Uterus (tissue), 2 donors: ENCODE data around the gene MEF2C.

Experiments used
- CTCF ChIP-seq, 4 experiments: fragments of 200-600 bp in 2 of 4; fragments of 450-650 bp in 2 of 4; sonication (generic) in 2 of 4; IDR thresholded peaks; one replicate each; pipeline ENCODE4 v1.5.1; 2016 to 2019; ENCODE audit warnings: antibody characterized with exemption in 4 of 4, mild to moderate bottlenecking in 2 of 4, moderate library complexity in 1 of 4
- POLR2A ChIP-seq, 2 donors: fragments of 450-650 bp; IDR thresholded peaks; one replicate each; pipeline ENCODE4 v1.6.1; 2016; ENCODE audit warnings: antibody characterized with exemption in 2 of 2, mild to moderate bottlenecking in 1 of 2, moderate library complexity in 1 of 2

- no peak for TF ChIP-seq CTCF (IDR thresholded peaks at IDR 0.05)
- TF ChIP-seq POLR2A (IDR thresholded peaks at IDR 0.05) = no peak
Measured at GRCh38 chr5:88681211-88681803, 201.7 kb downstream of the MEF2C start.
